Measurements from ENCODE around the gene HVCN1. TPM values are rescaled to one million over a fixed set of nuclear protein-coding genes. Genes with fewer than 3 reads are reported as not detected.

HVCN1 gene
- total and polyA plus RNA-seq, 2 of the 8 experiments (the other 6 are each of a cell fraction or from before 2014, with no cell fraction given) = 5.8 to 11.2 TPM

DNA sequence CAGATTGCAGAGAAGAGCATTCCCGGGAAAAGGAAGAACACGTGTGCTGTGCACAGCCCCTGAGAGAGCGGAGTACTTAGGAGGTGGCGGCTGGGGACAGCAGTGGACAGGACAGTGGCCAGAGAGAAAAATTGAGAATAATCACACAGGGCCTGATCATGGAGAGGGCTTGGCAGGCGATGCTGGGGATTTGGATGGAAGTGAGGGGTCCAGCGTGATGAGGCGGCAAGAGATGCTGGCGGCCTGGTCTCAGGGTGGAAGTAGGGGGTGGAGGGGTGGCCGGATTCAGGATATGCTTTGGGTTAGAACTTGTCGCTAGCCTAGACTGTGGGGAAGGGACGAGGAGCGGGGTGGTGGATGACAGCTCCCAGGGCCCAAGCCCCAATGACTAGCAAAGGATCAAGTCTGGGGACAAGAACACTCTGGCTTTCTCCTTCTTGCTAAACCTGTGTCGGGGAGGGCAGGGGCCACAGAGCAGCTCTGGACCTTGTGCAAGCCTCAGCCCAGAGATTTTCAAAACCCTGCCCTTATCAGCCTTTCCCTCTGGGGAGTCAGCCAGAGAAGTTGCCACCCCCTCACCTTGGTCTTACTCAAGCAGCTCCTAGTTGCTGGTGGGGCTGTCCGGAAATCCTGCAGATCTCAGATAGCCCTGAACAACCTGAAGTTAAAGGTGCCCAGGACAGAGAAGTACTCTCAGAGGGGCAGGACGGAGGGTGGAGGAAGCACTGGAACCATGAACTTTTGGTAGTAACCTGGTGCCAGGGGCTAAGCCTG is 1.3 kb downstream of the HVCN1 start:
- peak overlapping the region in 1 of 2 experiments; percentile 72; a peak in 2 of 4 replicates for H3K4me2 ChIP-seq (ENCODE audit: insufficient read depth in 1 of 2, low read depth in 2 of 2, low read length in 2 of 2)
- H2BK15ac ChIP-seq (ENCODE audit: low read length) = no peak overlapping the region
- no peak overlapping the region for H3K27ac ChIP-seq (ENCODE audit: low read depth, low read length)
- H4K8ac ChIP-seq (ENCODE audit: extremely low read depth, insufficient read depth, low read length) = no peak overlapping the region
- H3K18ac ChIP-seq (ENCODE audit: extremely low read depth, low read length) = no peak overlapping the region
- H3K56ac ChIP-seq (replicated peaks; ENCODE audit: insufficient read length, low read depth, low read length) = no peak overlapping the region
- POLR2A ChIA-PET (ENCODE audit: partially characterized antibody) = interaction anchor here (2.2 kb wide), 1 partner anchor 12 kb away, joined by 8 read pairs; no protein-coding TSS in a partner anchor
- no peaks in the 10 kb centered on the region for H3K9me3 ChIP-seq (ENCODE audit: insufficient read depth in 2 of 2, low read depth in 1 of 2, low read length in 1 of 2)
- H3K36me3 ChIP-seq (ENCODE audit: control insufficient read depth in 2 of 4, insufficient read depth in 4 of 4, low read length in 3 of 4) = no peaks in the 10 kb centered on the region
- no peak overlapping the region for H3K4me3 ChIP-seq (ENCODE audit: extremely low read depth in 1 of 4, insufficient read depth in 2 of 4, low read depth in 3 of 4, low read length in 4 of 4)
- peaks cover 2 to 15% (median 6%) of the 10 kb centered on the region in 4 experiments for H3K4me1 ChIP-seq (replicated peaks in 1 of 4; ENCODE audit: control insufficient read depth in 3 of 4, insufficient read depth in 4 of 4, low read length in 3 of 4)
- no peak overlapping the region for H2AFZ ChIP-seq (ENCODE audit: low read length)
- no peak overlapping the region for H3K23ac ChIP-seq (ENCODE audit: insufficient read length)
- 90% methylated on average over 15 of the region's 15 CpGs; no CpG with 5 or more reads in 1 of the 2 experiments for WGBS, 2 experiments (ENCODE audit: extremely low coverage in 1 of 2, insufficient coverage in 1 of 2, insufficient read length in 1 of 2, insufficient replicate concordance in 2 of 2, low coverage in 1 of 2, low lambda C conversion rate in 2 of 2, missing lambda C conversion rate in 1 of 2)
- H3K23me2 ChIP-seq (ENCODE audit: low read depth, low read length) = peaks cover 6% of the 10 kb centered on the region
- H2BK12ac ChIP-seq (ENCODE audit: low read depth, low read length) = no peak overlapping the region
- H3K4ac ChIP-seq (replicated peaks; ENCODE audit: insufficient read length, low read depth, low read length) = no peak overlapping the region
- CTCF ChIA-PET (ENCODE audit: partially characterized antibody) = no interaction called here
- H3K79me2 ChIP-seq (ENCODE audit: control insufficient read depth in 1 of 2, insufficient read depth in 2 of 2, low read length in 2 of 2) = no peaks in the 10 kb centered on the region
- no peak for DNase-seq (ENCODE audit: low read depth in 1 of 2, low spot score in 2 of 2)
- peaks cover 0 to 13% (median 9%) of the 10 kb centered on the region in 4 experiments; a peak in 5 of 7 replicates for H3K27me3 ChIP-seq (replicated peaks in 1 of 4; ENCODE audit: control insufficient read depth in 3 of 4, extremely low read depth in 1 of 4, insufficient read depth in 3 of 4, low read length in 3 of 4)
- no peak overlapping the region for H3K14ac ChIP-seq (ENCODE audit: insufficient read length)
- no peak overlapping the region for H2BK20ac ChIP-seq (ENCODE audit: low read length)
- H2AK5ac ChIP-seq (ENCODE audit: low read depth, low read length) = no peak overlapping the region
- H4K20me1 ChIP-seq (replicated peaks in 1 of 2; ENCODE audit: control insufficient read depth in 1 of 2, insufficient read depth in 2 of 2, low read length in 2 of 2) = no peaks in the 10 kb centered on the region
- H2BK5ac ChIP-seq (ENCODE audit: low read depth, low read length) = no peak overlapping the region
- H2BK120ac ChIP-seq (replicated peaks; ENCODE audit: low read depth, low read length) = no peak overlapping the region
- no peak overlapping the region for H3K9ac ChIP-seq (replicated peaks in 1 of 4; ENCODE audit: extremely low read depth in 1 of 4, low read depth in 3 of 4, low read length in 3 of 4)
- H4K91ac ChIP-seq (replicated peaks; ENCODE audit: insufficient read length, low read length) = no peak overlapping the region
- H4K5ac ChIP-seq (ENCODE audit: insufficient read length, low read depth, low read length) = no peak overlapping the region
- H3K79me1 ChIP-seq (ENCODE audit: low read depth, low read length) = no peaks in the 10 kb centered on the region
- no peak for FAIRE-seq
- TF ChIP-seq ASH2L (IDR thresholded peaks at IDR 0.05; ENCODE audit: low read length) (no peak), GTF2F1 (IDR thresholded peaks at IDR 0.05; ENCODE audit: borderline replicate concordance, low read depth, low read length) (no peak), POLR2A (IDR thresholded peaks at IDR 0.05; ENCODE audit: control extremely low read depth in 1 of 2, low read depth in 2 of 2, low read length in 2 of 2) (no peak)

All from H1 (cell line).